GM23248 (cell line): ENCODE data around the gene IFNA5.

Source experiments
- EZH2 ChIP-seq: fragments of 200-600 bp; sonication (generic); IDR thresholded peaks from 2 replicates; pipeline ENCODE4 v1.6.1; 2018; ENCODE audit warnings: antibody characterized with exemption, mild to moderate bottlenecking; ENCODE audit not compliant: insufficient read depth, poor library complexity, severe bottlenecking
- EZH2phosphoT487 ChIP-seq: fragments of 200-600 bp; sonication (generic); IDR thresholded peaks from 2 replicates; pipeline ENCODE4 v1.6.1; 2018; ENCODE audit warnings: antibody characterized with exemption, moderate library complexity, mild to moderate bottlenecking, low read depth; ENCODE audit not compliant: insufficient read depth

DNA sequence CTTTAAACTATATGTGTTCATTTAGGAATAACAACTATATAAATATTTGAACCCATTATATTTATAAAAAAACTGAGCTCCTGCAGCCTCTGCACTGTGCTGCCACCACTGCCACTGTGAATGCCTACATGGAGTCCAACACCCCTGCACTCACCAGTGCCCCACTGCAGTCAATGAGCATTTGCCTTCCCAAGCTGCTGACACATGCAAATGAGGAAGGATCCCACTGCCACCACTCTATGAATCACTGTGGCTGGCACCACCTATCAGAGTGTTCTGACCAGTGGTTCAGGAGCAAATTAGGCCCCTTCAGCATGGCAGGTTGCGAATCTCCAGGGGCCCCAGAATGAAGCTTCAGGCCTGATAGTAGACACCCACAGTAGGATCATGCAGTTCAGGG lies 9.1 kb downstream of the IFNA5 start:
- no peak for TF ChIP-seq EZH2
- TF ChIP-seq EZH2phosphoT487: no peak
